HepG2 (cell line): ENCODE results near the gene IFNG-AS1. TPM values are rescaled to one million over a fixed set of nuclear protein-coding genes. Genes with fewer than 3 reads are reported as not detected.
A peak's percentile ranks its signal among the peaks of the same experiment; 100 is the strongest.

Source experiments
- ATAC-seq: fragments of 200-7000 bp; cut with Tn5 transposase; 3 replicates; pipeline ENCODE4 v1.9.1; 2020; ENCODE audit warnings: mild to moderate bottlenecking, moderate library complexity
- BruUV-seq: library from RNA; stranded (reverse); fragments of 400-500 nt; replicated peaks from 2 replicates; lab custom pipeline; 2021; lab: Mats Ljungman, UMichigan
- CTCF ChIA-PET: fragments of 300-600 bp; formaldehyde crosslinking; extraction: SDS; loops from one replicate; lab custom pipeline; 2021; ENCODE audit warnings: low total read pairs, inconsistent platforms, low intra/inter-chr PET ratio; lab: Yijun Ruan, JAX
- POLR2A ChIA-PET: fragments of 350-600 bp; sonication (Branson Sonifier 250); formaldehyde crosslinking; loops from one replicate; lab custom pipeline; 2020; ENCODE audit warnings: antibody characterized with exemption, inconsistent platforms; lab: Yijun Ruan, JAX
- DNase-seq: peaks from one replicate; pipeline ENCODE4 v3.0.0-alpha.2; 2015; ENCODE audit warnings: low spot score
- FAIRE-seq: peaks from 3 replicates; lab custom pipeline; 2011; peaks lifted over from hg19 to GRCh38; lab: Jason Lieb, UNC
- H2AFZ ChIP-seq: one replicate; pipeline ENCODE4 v1.6.1; 2011; ENCODE audit warnings: low read length, inconsistent platforms
- H3K27ac ChIP-seq: fragments of 300-600 bp; 3 replicates; pipeline ENCODE4 v1.8.0; 2011; ENCODE audit warnings: mixed run types, mild to moderate bottlenecking, mixed read lengths, low read length, inconsistent platforms; ENCODE audit not compliant: insufficient read depth; ENCODE audit errors: extremely low read length
- H3K27me3 ChIP-seq, 2 experiments: fragments of 200-600 bp in 1 of 2; 2 replicates in 1 of 2; 3 replicates in 1 of 2; pipeline versions ENCODE4 v1.6.0 to v1.8.0; 2011; ENCODE audit warnings: low read length in 2 of 2, mild to moderate bottlenecking in 2 of 2, moderate library complexity in 2 of 2, inconsistent platforms in 1 of 2; ENCODE audit not compliant: insufficient read depth in 2 of 2, control insufficient read depth in 1 of 2
- H3K36me3 ChIP-seq, 2 experiments: fragments of 200-600 bp in 1 of 2; replicated peaks in 1 of 2; 2 replicates in 1 of 2; 3 replicates in 1 of 2; pipeline versions ENCODE4 v1.5.1 to v1.8.0; 2011; ENCODE audit warnings: low read length in 2 of 2, inconsistent platforms in 1 of 2; ENCODE audit not compliant: insufficient read depth in 2 of 2, control insufficient read depth in 1 of 2
- H3K4me1 ChIP-seq: 2 replicates; pipeline ENCODE4 v1.5.1; 2012; ENCODE audit warnings: low read length, inconsistent platforms; ENCODE audit not compliant: insufficient read depth
- H3K4me2 ChIP-seq: 2 replicates; pipeline ENCODE4 v1.6.0; 2011; ENCODE audit warnings: low read depth, low read length, inconsistent platforms
- H3K4me3 ChIP-seq, 3 experiments: fragments of 200-600 bp in 1 of 3; sonication (generic), shearing (Covaris generic) in 1 of 3; replicated peaks in 1 of 3; 2 replicates each; pipeline ENCODE4 v1.5.1; 2011 to 2016; ENCODE audit warnings: low read length in 3 of 3, inconsistent platforms in 2 of 3, low read depth in 2 of 3, mild to moderate bottlenecking in 2 of 3, control low read depth in 1 of 3, mixed read lengths in 1 of 3; ENCODE audit not compliant: insufficient read depth in 1 of 3
- H3K79me2 ChIP-seq: one replicate; pipeline ENCODE4 v1.6.1; 2011; ENCODE audit warnings: low read length, inconsistent platforms; ENCODE audit not compliant: insufficient read depth
- H3K9ac ChIP-seq: 2 replicates; pipeline ENCODE4 v1.6.0; 2011; ENCODE audit warnings: mild to moderate bottlenecking, low read depth, low read length, inconsistent platforms; ENCODE audit not compliant: insufficient read depth
- H3K9me3 ChIP-seq: 2 replicates; pipeline ENCODE4 v1.5.1; 2012; ENCODE audit warnings: mild to moderate bottlenecking, low read length
- H4K20me1 ChIP-seq: 2 replicates; pipeline ENCODE4 v1.6.0; 2011; ENCODE audit warnings: inconsistent platforms, mild to moderate bottlenecking, low read length, moderate library complexity; ENCODE audit not compliant: insufficient read depth
- CBX2 ChIP-seq, 2 experiments: fragments of 200-600 bp in 1 of 2; sonication (generic); formaldehyde crosslinking in 1 of 2; IDR thresholded peaks; 2 replicates each; pipeline versions ENCODE4 v1.7.0 to v1.8.1; 2018 to 2022; ENCODE audit warnings: low read depth in 2 of 2, low read length in 1 of 2, mild to moderate bottlenecking in 1 of 2, missing genetic modification reagents in 1 of 2
- CHD4 ChIP-seq: fragments of 200-600 bp; sonication (generic); IDR thresholded peaks from 2 replicates; pipeline ENCODE4 v1.7.0; 2017; ENCODE audit warnings: mild to moderate bottlenecking, low read length, borderline replicate concordance
- PATZ1 ChIP-seq: sonication (generic); formaldehyde crosslinking; IDR thresholded peaks from 2 replicates; pipeline ENCODE4 v1.4.0; 2020; ENCODE audit warnings: missing genetic modification reagents
- ZNF230 ChIP-seq: sonication (generic); formaldehyde crosslinking; IDR thresholded peaks from 2 replicates; pipeline ENCODE4 v1.4.0; 2020; ENCODE audit warnings: mild to moderate bottlenecking, missing genetic modification reagents
- WGBS: methylation state at CpG from one replicate; pipeline ENCODE4 v1.1.6; 2017; ENCODE audit warnings: low lambda C conversion rate; 5-methylcytosine and 5-hydroxymethylcytosine counted together
- in situ Hi-C: cut with HindIII; loops from 2 replicates; pipeline ENCODE4 v1.10.0; 2017; ENCODE audit warnings: low pct_unique_long_range_greater_than_20kb; ENCODE audit not compliant: extremely low pct_ligation_motif_present
- intact Hi-C: fragments of 100-400 bp; cut with micrococcal nuclease; formaldehyde crosslinking; loops from one replicate; pipeline ENCODE4 v1.10.0; 2022; ENCODE audit not compliant: unreplicated experiment
- polyA plus RNA-seq, 8 experiments: library from polyadenylated mRNA; depleted of rRNA in 3 of 8; stranded (reverse) in 7 of 8; unstranded in 1 of 8; fragments of >200 nt; fragmentation: Illumina TruSeq in 4 of 8; extraction: Trizol in 4 of 8; gene quantifications; 2 replicates each; pipeline versions ENCODE4 v1.2.1 to v1.2.3, GENCODE V29; 2011 to 2016; ENCODE audit warnings: low read depth in 4 of 8, missing spikeins in 1 of 8, mixed read lengths in 1 of 8; ENCODE audit not compliant: insufficient read depth in 1 of 8
- total RNA-seq, 5 experiments: library from RNA; depleted of rRNA; stranded (reverse); fragments of >200 nt; fragmentation: Illumina TruSeq; extraction: Trizol; gene quantifications; 2 replicates each; pipeline ENCODE4 v1.2.3, GENCODE V29; 2016; ENCODE audit warnings: low read depth in 1 of 5
- TF ChIP-seq, protein P1 (sequence below): sonication (generic); formaldehyde crosslinking; IDR thresholded peaks from 2 replicates; pipeline ENCODE4 v1.5.0; 2020; ENCODE audit warnings: mild to moderate bottlenecking, missing genetic modification reagents, moderate library complexity

IFNG-AS1 gene
- total and polyA plus RNA-seq, 2 of the 13 experiments (the other 11 are each of a cell fraction or from before 2014, with no cell fraction given), result not detected

DNA sequence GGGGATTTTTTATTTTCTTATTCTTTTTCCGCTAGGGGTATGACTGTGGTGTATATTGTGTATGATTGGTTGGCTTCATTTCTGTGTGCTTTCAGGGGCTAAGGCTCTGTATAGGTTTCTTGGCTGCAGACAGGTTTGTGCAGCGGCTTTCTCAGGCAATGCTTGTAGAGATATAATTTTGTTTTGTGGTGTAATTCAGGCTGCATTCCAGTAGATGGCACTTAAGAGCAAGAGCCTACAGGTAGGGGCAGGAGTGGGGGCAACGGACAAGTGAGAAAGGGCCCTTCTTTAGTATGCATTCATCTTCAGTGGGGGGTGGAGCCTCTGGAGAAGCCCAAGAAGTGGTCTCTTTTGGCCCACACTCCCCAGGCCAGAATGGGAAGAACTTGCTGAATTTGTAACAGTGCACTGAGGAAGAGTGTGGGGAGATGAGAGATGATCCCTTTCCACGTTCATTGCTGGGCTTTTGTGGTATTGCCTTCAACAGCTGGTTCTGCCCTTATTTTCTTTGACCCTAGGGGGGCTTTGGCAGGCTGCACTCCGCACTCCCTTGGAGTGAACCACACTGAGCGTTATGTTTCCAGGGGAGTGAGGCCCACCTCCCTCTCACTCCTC, 78.6 kb downstream of the IFNG-AS1 start:
- ATAC-seq (peak; percentile 68), DNase-seq (peak; percentile 11), FAIRE-seq (no peak)
- Histone ChIP-seq H2AFZ (no peak overlapping the region), H3K79me2 (no peaks in the 10 kb centered on the region), H3K4me2 (no peak overlapping the region), H3K27me3 (no peaks in the 10 kb centered on the region), H3K9me3 (no peaks in the 10 kb centered on the region), H3K36me3 (no peaks in the 10 kb centered on the region), H3K4me1 (no peaks in the 10 kb centered on the region), H4K20me1 (no peaks in the 10 kb centered on the region), H3K27ac (no peak overlapping the region), H3K9ac (no peak overlapping the region), H3K4me3 (no peak overlapping the region)
- in situ Hi-C loops (no loop called here), intact Hi-C loops (no loop called here)
- no TSS peak for BruUV-seq
- TF ChIP-seq ZNF230, result no peak
- peak; percentile 26; the same call in 1 of the 2 replicates for TF ChIP-seq PATZ1 (CRISPR knock-in tag)
- TF ChIP-seq, protein P1, sequence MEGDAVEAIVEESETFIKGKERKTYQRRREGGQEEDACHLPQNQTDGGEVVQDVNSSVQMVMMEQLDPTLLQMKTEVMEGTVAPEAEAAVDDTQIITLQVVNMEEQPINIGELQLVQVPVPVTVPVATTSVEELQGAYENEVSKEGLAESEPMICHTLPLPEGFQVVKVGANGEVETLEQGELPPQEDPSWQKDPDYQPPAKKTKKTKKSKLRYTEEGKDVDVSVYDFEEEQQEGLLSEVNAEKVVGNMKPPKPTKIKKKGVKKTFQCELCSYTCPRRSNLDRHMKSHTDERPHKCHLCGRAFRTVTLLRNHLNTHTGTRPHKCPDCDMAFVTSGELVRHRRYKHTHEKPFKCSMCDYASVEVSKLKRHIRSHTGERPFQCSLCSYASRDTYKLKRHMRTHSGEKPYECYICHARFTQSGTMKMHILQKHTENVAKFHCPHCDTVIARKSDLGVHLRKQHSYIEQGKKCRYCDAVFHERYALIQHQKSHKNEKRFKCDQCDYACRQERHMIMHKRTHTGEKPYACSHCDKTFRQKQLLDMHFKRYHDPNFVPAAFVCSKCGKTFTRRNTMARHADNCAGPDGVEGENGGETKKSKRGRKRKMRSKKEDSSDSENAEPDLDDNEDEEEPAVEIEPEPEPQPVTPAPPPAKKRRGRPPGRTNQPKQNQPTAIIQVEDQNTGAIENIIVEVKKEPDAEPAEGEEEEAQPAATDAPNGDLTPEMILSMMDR, result peak; percentile 42
- TF ChIP-seq CBX2 (IDR thresholded peaks at IDR 0.05; ENCODE audit: low read depth, low read length), result no peak
- TF ChIP-seq CBX2 (CRISPR knock-in tag; IDR thresholded peaks at IDR 0.05; ENCODE audit: low read depth), result no peak
- TF ChIP-seq CHD4, result no peak
- ChIA-PET CTCF (no interaction called here), POLR2A (no interaction called here)
- WGBS, result 22% methylated on average over 6 of the region's 6 CpGs
